GM18907 (cell line): ENCODE data around the gene MYH7.
"Not testable (repeated sequence)": the region's sequence is repeated elsewhere in the genome, so short reads cannot be mapped to it uniquely, and the experiment has no call there.

Source experiments
- ATAC-seq: cut with Tn5 transposase; IDR thresholded peaks from one replicate; pipeline ENCODE4 v1.9.1; 2021; ENCODE audit warnings: mild to moderate bottlenecking, moderate library complexity; ENCODE audit not compliant: unreplicated experiment

MYH7 gene

GRCh38 chr14:23431486-23431885 lies 4.0 kb downstream of the MYH7 start:
- no peak for ATAC-seq

GRCh38 chr14:23430723-23431085 lies 4.8 kb downstream of the MYH7 start:
- ATAC-seq: no peak

GRCh38 chr14:23430016-23430722 lies 5.3 kb downstream of the MYH7 start:
- ATAC-seq: no peak

- no peak for ATAC-seq
Measured at GRCh38 chr14:23428686-23429495, 6.6 kb downstream of the MYH7 start.

GRCh38 chr14:23425798-23426197 lies 9.7 kb downstream of the MYH7 start:
- ATAC-seq: not testable (repeated sequence)

GRCh38 chr14:23425169-23425568 lies 10.3 kb downstream of the MYH7 start:
- ATAC-seq: no peak

- ATAC-seq: no peak
Measured at GRCh38 chr14:23423657-23424056, 11.8 kb downstream of the MYH7 start.

GRCh38 chr14:23421594-23421993 lies 13.9 kb downstream of the MYH7 start:
- peak; percentile 63 for ATAC-seq

GRCh38 chr14:23419646-23420045 lies 15.8 kb downstream of the MYH7 start:
- not testable (repeated sequence) for ATAC-seq

- ATAC-seq: no peak
Measured at GRCh38 chr14:23418021-23418420, 17.4 kb downstream of the MYH7 start.

- ATAC-seq: not testable (repeated sequence)
Measured at GRCh38 chr14:23417269-23417668, 18.2 kb downstream of the MYH7 start.

- no peak for ATAC-seq
Measured at GRCh38 chr14:23416801-23417200, 18.7 kb downstream of the MYH7 start.

- no peak for ATAC-seq
Measured at GRCh38 chr14:23415821-23416778, 19.4 kb downstream of the MYH7 start.

GRCh38 chr14:23414906-23415820 lies 20.3 kb downstream of the MYH7 start:
- no peak for ATAC-seq

- no peak for ATAC-seq
Measured at GRCh38 chr14:23414254-23414653, 21.2 kb downstream of the MYH7 start.

- no peak for ATAC-seq
Measured at GRCh38 chr14:23413681-23414080, 21.8 kb downstream of the MYH7 start.

GRCh38 chr14:23411563-23412525 lies 23.6 kb downstream of the MYH7 start:
- no peak for ATAC-seq

- no peak for ATAC-seq
Measured at GRCh38 chr14:23409966-23410635, 25.4 kb downstream of the MYH7 start.
